ENCODE data around the gene DBT. TPM values are rescaled to one million over a fixed set of nuclear protein-coding genes. Genes with fewer than 3 reads are reported as not detected.
A peak's percentile ranks its signal among the peaks of the same experiment; 100 is the strongest.

Gene DBT
- total RNA-seq, 1 donor from 2014 or later = 18.0 TPM

- Mint-ChIP-seq H3K27ac (peak overlapping the region; percentile 21), H3K4me3 (no peak overlapping the region), H3K9me3 (no peaks in the 10 kb centered on the region), H3K36me3 (peaks cover 33% of the 10 kb centered on the region), H3K27me3 (ENCODE audit: low read depth) (no peaks in the 10 kb centered on the region), H3K4me1 (no peaks in the 10 kb centered on the region)
- DNase-seq (ENCODE audit: low spot score in 2 of 2, unreplicated experiment in 2 of 2) = no peak
- no peak for TF ChIP-seq CTCF (IDR thresholded peaks at IDR 0.05; ENCODE audit: unreplicated experiment)
Observed at GRCh38 chr1:100290291-100290690, 40.7 kb upstream of the DBT start.

- Mint-ChIP-seq H3K27ac (no peak overlapping the region), H3K36me3 (peaks cover 30% of the 10 kb centered on the region), H3K27me3 (ENCODE audit: low read depth) (no peaks in the 10 kb centered on the region), H3K4me3 (no peak overlapping the region), H3K9me3 (no peaks in the 10 kb centered on the region), H3K4me1 (no peaks in the 10 kb centered on the region)
- TF ChIP-seq CTCF (IDR thresholded peaks at IDR 0.05; ENCODE audit: unreplicated experiment) = no peak
- DNase-seq (ENCODE audit: low spot score in 2 of 2, unreplicated experiment in 2 of 2) = no peak
Observed at GRCh38 chr1:100287162-100287561, 37.5 kb upstream of the DBT start.

- TF ChIP-seq CTCF (IDR thresholded peaks at IDR 0.05; ENCODE audit: unreplicated experiment) = no peak
- peaks cover 33% of the 10 kb centered on the region for H3K36me3 Mint-ChIP-seq
- no peaks in the 10 kb centered on the region for H3K27me3 Mint-ChIP-seq (ENCODE audit: low read depth)
- H3K9me3 Mint-ChIP-seq = no peaks in the 10 kb centered on the region
- no peak overlapping the region for H3K4me3 Mint-ChIP-seq
- no peak overlapping the region for H3K27ac Mint-ChIP-seq
- no peak for DNase-seq (ENCODE audit: low spot score in 2 of 2, unreplicated experiment in 2 of 2)
- H3K4me1 Mint-ChIP-seq = no peaks in the 10 kb centered on the region
Observed at GRCh38 chr1:100284591-100284990, 35.0 kb upstream of the DBT start.

GRCh38 chr1:100279954-100280682, 30.5 kb upstream of the DBT start:
- no peaks in the 10 kb centered on the region for H3K9me3 Mint-ChIP-seq
- H3K4me3 Mint-ChIP-seq = no peak overlapping the region
- no peaks in the 10 kb centered on the region for H3K27me3 Mint-ChIP-seq (ENCODE audit: low read depth)
- H3K36me3 Mint-ChIP-seq = peaks cover 45% of the 10 kb centered on the region
- no peak for TF ChIP-seq CTCF (IDR thresholded peaks at IDR 0.05; ENCODE audit: unreplicated experiment)
- H3K4me1 Mint-ChIP-seq = no peaks in the 10 kb centered on the region
- no peak for DNase-seq (ENCODE audit: low spot score in 2 of 2, unreplicated experiment in 2 of 2)
- no peak overlapping the region for H3K27ac Mint-ChIP-seq

- Mint-ChIP-seq H3K27ac (no peak overlapping the region), H3K36me3 (peaks cover 46% of the 10 kb centered on the region)
Observed at GRCh38 chr1:100279358-100279923, 29.8 kb upstream of the DBT start.

More at GRCh38 chr1:100279358-100279923, 29.8 kb upstream of the DBT start:
- DNase-seq (ENCODE audit: low spot score in 2 of 2, unreplicated experiment in 2 of 2) = no peak
- H3K4me3 Mint-ChIP-seq = no peak overlapping the region
- H3K9me3 Mint-ChIP-seq = no peaks in the 10 kb centered on the region
- no peaks in the 10 kb centered on the region for H3K27me3 Mint-ChIP-seq (ENCODE audit: low read depth)
- no peaks in the 10 kb centered on the region for H3K4me1 Mint-ChIP-seq
- no peak for TF ChIP-seq CTCF (IDR thresholded peaks at IDR 0.05; ENCODE audit: unreplicated experiment)

Measured in mesothelial cell of epicardium (in vitro differentiated cells).